IMR-90 (cell line): Measurements from ENCODE around the gene CD38. TPM values are rescaled to one million over a fixed set of nuclear protein-coding genes. Genes with fewer than 3 reads are reported as not detected.

Experiments
- ATAC-seq: fragments of 200-7000 bp; cut with Tn5 transposase; 2 replicates; pipeline ENCODE4 v1.9.1; 2020; ENCODE audit warnings: low read depth, mild to moderate bottlenecking, moderate library complexity
- BruUV-seq: library from RNA; stranded (reverse); fragments of 400-500 nt; replicated peaks from 2 replicates; lab custom pipeline; 2021; lab: Mats Ljungman, UMichigan
- CTCF ChIA-PET: fragments of 300-600 bp; formaldehyde crosslinking; extraction: SDS; loops from one replicate; lab custom pipeline; 2021; ENCODE audit warnings: antibody characterized with exemption; lab: Yijun Ruan, JAX
- POLR2A ChIA-PET: fragments of 300-600 bp; sonication (Branson Sonifier 250); formaldehyde crosslinking; loops from one replicate; lab custom pipeline; 2022; ENCODE audit warnings: antibody characterized with exemption; ENCODE audit not compliant: unreplicated experiment; lab: Charles Lee
- DNase-seq: peaks from one replicate; pipeline ENCODE4 v3.0.0; 2013
- H2AFZ ChIP-seq: replicated peaks from 2 replicates; pipeline ENCODE3; 2013; ENCODE audit warnings: low read length, mild to moderate bottlenecking; ENCODE audit not compliant: poor library complexity
- H2AK5ac ChIP-seq: 2 replicates; pipeline ENCODE4 v1.6.1; 2013; ENCODE audit warnings: low read depth, low read length, inconsistent platforms
- H2AK9ac ChIP-seq: replicated peaks from 2 replicates; pipeline ENCODE3; 2013; ENCODE audit warnings: mild to moderate bottlenecking, low read depth, low read length, moderate library complexity; ENCODE audit not compliant: poor library complexity
- H2BK120ac ChIP-seq: 2 replicates; pipeline ENCODE4 v1.6.1; 2013; ENCODE audit warnings: low read depth, low read length, inconsistent platforms
- H2BK15ac ChIP-seq: 3 replicates; pipeline ENCODE4 v1.6.1; 2013; ENCODE audit warnings: low read depth, low read length, inconsistent platforms
- H2BK20ac ChIP-seq: 2 replicates; pipeline ENCODE4 v1.6.1; 2013; ENCODE audit warnings: low read depth, mild to moderate bottlenecking, inconsistent platforms, low read length, moderate library complexity
- H2BK5ac ChIP-seq: 2 replicates; pipeline ENCODE4 v1.6.1; 2013; ENCODE audit warnings: mild to moderate bottlenecking, low read depth, low read length, inconsistent platforms; ENCODE audit not compliant: poor library complexity, severe bottlenecking
- H3K14ac ChIP-seq: replicated peaks from 2 replicates; pipeline ENCODE4 v1.6.1; 2013; ENCODE audit warnings: low read depth, low read length, inconsistent platforms
- H3K18ac ChIP-seq: 2 replicates; pipeline ENCODE4 v1.6.1; 2013; ENCODE audit warnings: low read depth, low read length, control low read depth
- H3K23ac ChIP-seq: 2 replicates; pipeline ENCODE4 v1.6.1; 2013; ENCODE audit warnings: low read depth, low read length, inconsistent platforms
- H3K27ac ChIP-seq: 2 replicates; pipeline ENCODE4 v1.5.1; 2013; ENCODE audit warnings: mild to moderate bottlenecking, control low read depth, low read length; ENCODE audit not compliant: insufficient read depth
- H3K27me3 ChIP-seq: 2 replicates; pipeline ENCODE4 v1.6.1; 2013; ENCODE audit warnings: low read length; ENCODE audit not compliant: control insufficient read depth, insufficient read depth
- H3K36me3 ChIP-seq: 2 replicates; pipeline ENCODE4 v1.6.1; 2013; ENCODE audit warnings: low read length, mixed read lengths; ENCODE audit not compliant: control insufficient read depth, insufficient read depth
- H3K4ac ChIP-seq: 2 replicates; pipeline ENCODE4 v1.6.1; 2013; ENCODE audit warnings: low read depth, low read length, inconsistent platforms
- H3K4me1 ChIP-seq: 2 replicates; pipeline ENCODE4 v1.6.1; 2013; ENCODE audit warnings: low read length, mixed read lengths; ENCODE audit not compliant: control insufficient read depth, insufficient read depth
- H3K4me2 ChIP-seq: 2 replicates; pipeline ENCODE4 v1.6.1; 2013; ENCODE audit warnings: low read depth, mild to moderate bottlenecking, control low read depth, low read length, moderate library complexity
- H3K4me3 ChIP-seq: 2 replicates; pipeline ENCODE4 v1.5.1; 2013; ENCODE audit warnings: low read depth, mild to moderate bottlenecking, control low read depth, low read length, moderate library complexity; ENCODE audit not compliant: insufficient read depth
- H3K56ac ChIP-seq: 2 replicates; pipeline ENCODE4 v1.6.1; 2013; ENCODE audit warnings: low read length, inconsistent platforms; ENCODE audit not compliant: insufficient read depth; ENCODE audit errors: extremely low read depth
- H3K79me1 ChIP-seq, 2 experiments: 2 replicates each; pipeline ENCODE4 v1.6.1; 2013; ENCODE audit warnings: low read length in 2 of 2, inconsistent platforms in 1 of 2, low read depth in 1 of 2
- H3K9ac ChIP-seq: 2 replicates; pipeline ENCODE4 v1.6.1; 2013; ENCODE audit warnings: low read depth, low read length, control low read depth
- H3K9me1 ChIP-seq: 2 replicates; pipeline ENCODE4 v1.6.1; 2013; ENCODE audit warnings: low read length, inconsistent platforms; ENCODE audit not compliant: insufficient read depth
- H3K9me3 ChIP-seq: 2 replicates; pipeline ENCODE4 v1.6.1; 2013; ENCODE audit warnings: low read length; ENCODE audit not compliant: control insufficient read depth, insufficient read depth
- H4K20me1 ChIP-seq: 2 replicates; pipeline ENCODE4 v1.6.1; 2013; ENCODE audit warnings: low read length, inconsistent platforms; ENCODE audit not compliant: insufficient read depth
- H4K5ac ChIP-seq: 2 replicates; pipeline ENCODE4 v1.6.1; 2013; ENCODE audit warnings: mild to moderate bottlenecking, low read depth, low read length, control low read depth
- H4K8ac ChIP-seq, 2 experiments: 2 replicates each; pipeline ENCODE4 v1.6.1; 2013; ENCODE audit warnings: low read depth in 2 of 2, low read length in 2 of 2, control low read depth in 1 of 2, inconsistent platforms in 1 of 2
- H4K91ac ChIP-seq: 2 replicates; pipeline ENCODE4 v1.6.1; 2013; ENCODE audit warnings: low read depth, low read length, inconsistent platforms; ENCODE audit not compliant: insufficient read depth
- BHLHE40 ChIP-seq: fragments of 150-350 bp; IDR thresholded peaks from 2 replicates; pipeline ENCODE4 v1.6.1; 2016; ENCODE audit warnings: mild to moderate bottlenecking, low read depth, low read length
- CEBPB ChIP-seq: IDR thresholded peaks from 2 replicates; pipeline ENCODE4 v1.6.1; 2012; ENCODE audit warnings: low read depth, low read length, improper control_type of control experiment
- CHD1 ChIP-seq: IDR thresholded peaks from 2 replicates; pipeline ENCODE4 v1.6.1; 2012; ENCODE audit warnings: low read depth, low read length, improper control_type of control experiment
- CTCF ChIP-seq: conservative IDR thresholded peaks from 2 replicates; pipeline ENCODE4 v1.5.1; 2012; ENCODE audit warnings: mild to moderate bottlenecking, low read depth, low read length, improper control_type of control experiment
- ELK1 ChIP-seq: fragments of 150-350 bp; IDR thresholded peaks from 2 replicates; pipeline ENCODE4 v1.6.1; 2016; ENCODE audit warnings: low read depth, mild to moderate bottlenecking, low read length, moderate library complexity, borderline replicate concordance
- FOS ChIP-seq: fragments of 150-350 bp; IDR thresholded peaks from 2 replicates; pipeline ENCODE4 v1.6.1; 2016; ENCODE audit warnings: low read depth, low read length
- MAFK ChIP-seq: IDR thresholded peaks from 2 replicates; pipeline ENCODE4 v1.6.1; 2012; ENCODE audit warnings: low read depth, low read length, improper control_type of control experiment
- MAZ ChIP-seq: IDR thresholded peaks from 2 replicates; pipeline ENCODE4 v1.6.1; 2012; ENCODE audit warnings: low read depth, mild to moderate bottlenecking, low read length, improper control_type of control experiment, moderate library complexity, borderline replicate concordance
- MXI1 ChIP-seq: IDR thresholded peaks from 2 replicates; pipeline ENCODE4 v1.6.1; 2012; ENCODE audit warnings: low read depth, mild to moderate bottlenecking, low read length, moderate library complexity, borderline replicate concordance
- NFE2L2 ChIP-seq: fragments of 150-350 bp; IDR thresholded peaks from 2 replicates; pipeline ENCODE4 v1.6.1; 2016; ENCODE audit warnings: low read depth, mild to moderate bottlenecking, low read length
- POLR2A ChIP-seq: IDR thresholded peaks from 2 replicates; pipeline ENCODE4 v1.6.1; 2012; ENCODE audit warnings: mild to moderate bottlenecking, low read depth, low read length
- RAD21 ChIP-seq: IDR thresholded peaks from 2 replicates; pipeline ENCODE4 v1.6.1; 2012; ENCODE audit warnings: low read length, improper control_type of control experiment
- RCOR1 ChIP-seq: IDR thresholded peaks from 2 replicates; pipeline ENCODE4 v1.6.1; 2012; ENCODE audit warnings: mild to moderate bottlenecking, low read length, improper control_type of control experiment; ENCODE audit not compliant: insufficient replicate concordance
- RFX5 ChIP-seq: IDR thresholded peaks from 2 replicates; pipeline ENCODE4 v1.8.0; 2012; ENCODE audit warnings: low read depth, mild to moderate bottlenecking, low read length, moderate library complexity
- SMC3 ChIP-seq: fragments of 150-350 bp; IDR thresholded peaks from 2 replicates; pipeline ENCODE4 v1.6.1; 2016; ENCODE audit warnings: low read depth, mild to moderate bottlenecking, antibody characterized with exemption, low read length, moderate library complexity
- USF2 ChIP-seq: fragments of 150-350 bp; IDR thresholded peaks from 2 replicates; pipeline ENCODE4 v1.6.1; 2017; ENCODE audit warnings: mild to moderate bottlenecking, antibody characterized with exemption, low read length, low read depth
- WGBS, 2 experiments: methylation state at CpG; one replicate each; pipeline versions ENCODE4 v1.1.5 to v1.1.7; 2013; ENCODE audit warnings: missing lambda C conversion rate in 2 of 2; ENCODE audit not compliant: insufficient read length in 1 of 2; ENCODE audit errors: extremely low coverage in 2 of 2; 5-methylcytosine and 5-hydroxymethylcytosine counted together
- dilution Hi-C: fragments of 300-500 bp; cut with HindIII; formaldehyde crosslinking; loops from one replicate; pipeline ENCODE4 v1.14.3; 2018; ENCODE audit warnings: low sequenced_read_pairs; ENCODE audit not compliant: unreplicated experiment
- in situ Hi-C: fragments of 300-500 bp; cut with MboI; formaldehyde crosslinking; loops from 3 replicates; pipeline ENCODE4 v1.14.3; 2019; ENCODE audit warnings: low sequenced_read_pairs, inconsistent platforms, mixed read lengths
- intact Hi-C: fragments of 100-400 bp; cut with micrococcal nuclease; formaldehyde crosslinking; loops from 2 replicates; pipeline ENCODE4 v1.10.0; 2022
- polyA plus RNA-seq, 3 experiments: library from polyadenylated mRNA; depleted of rRNA; stranded (reverse); fragments of >200 nt; gene quantifications; 2 replicates each; pipeline ENCODE4 v1.2.3, GENCODE V29; 2012; ENCODE audit warnings: low replicate concordance in 1 of 3
- total RNA-seq: library from RNA; depleted of rRNA; stranded (reverse); fragments of >200 nt; gene quantifications from 2 replicates; pipeline ENCODE4 v1.2.3, GENCODE V29; 2012

Gene CD38
- total and polyA plus RNA-seq, 2 of the 4 experiments (the other 2 are of a cell fraction), result not detected

- Histone ChIP-seq H3K56ac (no peak overlapping the region), H2BK120ac (no peak overlapping the region), H3K9me3 (no peaks in the 10 kb centered on the region), H3K9me1 (no peaks in the 10 kb centered on the region), H2BK20ac (no peak overlapping the region), H3K4me1 (no peaks in the 10 kb centered on the region), H2AFZ (no peak overlapping the region), H4K8ac (no peak overlapping the region), H3K36me3 (no peaks in the 10 kb centered on the region), H2AK9ac (no peak overlapping the region), H3K27me3 (peaks cover 17% of the 10 kb centered on the region), H3K4me2 (no peak overlapping the region), H3K4me3 (no peak overlapping the region), H3K18ac (no peak overlapping the region), H3K14ac (no peak overlapping the region), H3K9ac (no peak overlapping the region), H3K4ac (no peak overlapping the region), H3K23ac (no peak overlapping the region), H2BK5ac (no peak overlapping the region), H3K27ac (no peak overlapping the region), H2BK15ac (no peak overlapping the region), H3K79me1 (no peaks in the 10 kb centered on the region), H4K5ac (no peak overlapping the region), H4K20me1 (no peaks in the 10 kb centered on the region), H2AK5ac (no peak overlapping the region), H4K91ac (no peak overlapping the region)
- dilution Hi-C loops, result no loop called here
- BruUV-seq, result no TSS peak
- TF ChIP-seq CEBPB (no peak), MAZ (no peak), RCOR1 (no peak), RFX5 (no peak), BHLHE40 (no peak), CTCF (no peak), FOS (no peak), ELK1 (no peak), MAFK (no peak), NFE2L2 (no peak), USF2 (no peak), SMC3 (no peak), MXI1 (no peak), POLR2A (no peak), CHD1 (no peak), RAD21 (no peak)
- POLR2A ChIA-PET, result no interaction called here
- DNase-seq, result no peak
- no peak for ATAC-seq
- intact Hi-C loops, result no loop called here
- in situ Hi-C loops, result no loop called here
- CTCF ChIA-PET, result no interaction called here
- 86% methylated on average over 2 of the region's 2 CpGs; no CpG with 5 or more reads in 1 of the 2 experiments for WGBS, 2 experiments
Measured at GRCh38 chr4:15794426-15794825, 16.3 kb downstream of the CD38 start.
